Measurements from ENCODE around the gene FNBP1. TPM values are rescaled to one million over a fixed set of nuclear protein-coding genes. Genes with fewer than 3 reads are reported as not detected.
"Not testable (repeated sequence)": the region's sequence is repeated elsewhere in the genome, so short reads cannot be mapped to it uniquely, and the experiment has no call there.

Gene FNBP1
- total RNA-seq, 1 donor from 2014 or later: 202 TPM

DNA sequence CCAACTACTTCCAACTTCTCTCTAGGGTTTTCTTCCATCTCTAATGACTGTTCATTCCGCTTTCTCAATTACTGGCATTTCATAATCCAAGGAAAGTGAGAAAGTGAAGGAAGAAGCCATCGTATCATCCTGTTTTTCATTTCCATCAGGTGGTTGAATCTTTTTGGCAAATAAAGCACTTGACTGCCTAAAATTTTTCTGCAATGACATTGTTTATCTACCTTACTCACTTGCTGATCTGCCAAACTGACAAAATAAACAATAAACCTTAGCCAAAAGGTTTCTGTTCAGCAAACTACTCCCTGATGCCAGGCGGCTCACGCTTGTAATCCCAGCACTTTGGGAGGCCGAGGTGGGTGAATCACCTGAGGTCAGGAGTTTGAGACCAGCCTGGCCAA lies 18.4 kb downstream of the FNBP1 start:
- DNase-seq (ENCODE audit: low spot score): no peak
- peak overlapping the region; percentile 56 for H3K27ac Mint-ChIP-seq
- intact Hi-C loops (cut with micrococcal nuclease): no loop called here
- H3K36me3 Mint-ChIP-seq (ENCODE audit: low read depth): peaks cover 31% of the 10 kb centered on the region
- H3K27me3 Mint-ChIP-seq (ENCODE audit: insufficient read depth): no peaks in the 10 kb centered on the region
- H3K9me3 Mint-ChIP-seq: peaks cover 6% of the 10 kb centered on the region
- H3K4me1 Mint-ChIP-seq (ENCODE audit: low read depth): peaks cover 93% of the 10 kb centered on the region
- peak overlapping the region; percentile 30 for H3K4me3 Mint-ChIP-seq

- intact Hi-C loops (cut with micrococcal nuclease): loop anchor here (1.0 kb wide), 1 partner anchor 10 kb away; no protein-coding TSS in a partner anchor
These were observed 18.9 kb downstream of the FNBP1 start for GRCh38 chr9:130023994-130024596.

DNA sequence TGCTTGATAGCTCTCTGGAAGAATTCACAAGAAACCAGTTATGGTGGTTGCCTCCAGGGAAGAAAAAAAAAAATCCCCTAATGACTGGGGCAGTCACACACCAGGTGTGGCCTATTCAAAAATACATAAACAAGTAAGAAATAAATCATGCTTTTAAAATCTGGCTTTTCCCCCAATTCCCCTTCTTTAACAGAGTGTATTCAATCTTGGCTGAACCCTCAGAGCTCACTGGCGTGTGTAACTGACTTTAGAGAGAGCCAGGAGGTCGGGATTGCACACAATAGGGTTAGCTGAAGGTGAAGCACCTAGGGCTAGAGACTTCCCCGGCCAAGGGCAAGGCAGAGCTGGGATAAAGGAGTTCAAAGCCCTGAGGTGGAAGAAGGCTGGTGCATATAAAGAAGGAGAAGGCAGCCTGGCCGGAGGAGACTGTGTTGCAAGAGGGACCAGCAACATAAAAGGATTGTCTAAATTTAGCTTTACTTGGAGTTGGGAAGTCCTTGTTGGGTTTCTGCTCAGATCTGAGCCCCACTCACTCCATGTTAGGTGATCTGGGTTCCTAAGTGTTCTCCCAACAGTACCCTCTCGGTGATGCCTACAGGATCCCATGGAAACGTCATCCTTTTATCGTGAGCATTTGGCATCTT lies 19.7 kb downstream of the FNBP1 start:
- peak overlapping the region; percentile 36 for H3K4me3 Mint-ChIP-seq
- no peak for DNase-seq (ENCODE audit: low spot score)
- no peaks in the 10 kb centered on the region for H3K27me3 Mint-ChIP-seq (ENCODE audit: insufficient read depth)
- intact Hi-C loops (cut with micrococcal nuclease): loop anchor here (1.0 kb wide), 1 partner anchor 11 kb away; no protein-coding TSS in a partner anchor
- peaks cover 6% of the 10 kb centered on the region for H3K9me3 Mint-ChIP-seq
- peaks cover 86% of the 10 kb centered on the region for H3K4me1 Mint-ChIP-seq (ENCODE audit: low read depth)
- peaks cover 27% of the 10 kb centered on the region for H3K36me3 Mint-ChIP-seq (ENCODE audit: low read depth)
- peak overlapping the region; percentile 95 for H3K27ac Mint-ChIP-seq

More at GRCh38 chr9:130023994-130024596, 18.9 kb downstream of the FNBP1 start:
- H3K4me3 Mint-ChIP-seq: no peak overlapping the region
- no peak for DNase-seq (ENCODE audit: low spot score)
- H3K27me3 Mint-ChIP-seq (ENCODE audit: insufficient read depth): no peaks in the 10 kb centered on the region
- H3K27ac Mint-ChIP-seq: peak overlapping the region; percentile 87
- peaks cover 6% of the 10 kb centered on the region for H3K9me3 Mint-ChIP-seq
- H3K4me1 Mint-ChIP-seq (ENCODE audit: low read depth): peaks cover 93% of the 10 kb centered on the region
- peaks cover 30% of the 10 kb centered on the region for H3K36me3 Mint-ChIP-seq (ENCODE audit: low read depth)

- H3K27me3 Mint-ChIP-seq (ENCODE audit: insufficient read depth): no peaks in the 10 kb centered on the region
- peaks cover 83% of the 10 kb centered on the region for H3K4me1 Mint-ChIP-seq (ENCODE audit: low read depth)
- intact Hi-C loops (cut with micrococcal nuclease): loop anchor here (1.0 kb wide), 1 partner anchor 12 kb away; no protein-coding TSS in a partner anchor
- peak overlapping the region; percentile 95 for H3K27ac Mint-ChIP-seq
- H3K4me3 Mint-ChIP-seq: no peak overlapping the region
- peaks cover 21% of the 10 kb centered on the region for H3K36me3 Mint-ChIP-seq (ENCODE audit: low read depth)
- H3K9me3 Mint-ChIP-seq: peaks cover 1% of the 10 kb centered on the region
- DNase-seq (ENCODE audit: low spot score): no peak
These were observed 20.3 kb downstream of the FNBP1 start for GRCh38 chr9:130022566-130023143.

DNA sequence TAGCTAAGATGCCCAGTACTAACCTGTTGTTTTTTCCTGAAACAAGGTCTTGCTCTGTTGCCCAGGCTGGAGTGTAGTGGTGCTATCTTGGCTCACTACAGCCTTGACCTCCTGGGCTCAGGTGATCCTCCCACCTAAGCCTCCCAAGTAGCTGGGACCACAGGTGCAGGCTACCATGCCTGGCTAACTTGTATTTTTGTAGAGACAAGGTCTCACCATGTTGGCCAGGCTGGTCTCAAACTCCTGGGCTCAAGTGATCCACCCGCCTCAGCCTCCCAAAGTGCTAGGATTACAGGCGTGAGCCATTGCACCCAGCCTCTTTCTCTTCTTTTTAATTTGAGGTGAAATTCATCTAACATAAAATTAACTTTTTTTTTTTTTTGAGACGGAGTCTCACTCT lies 21.1 kb downstream of the FNBP1 start:
- H3K36me3 Mint-ChIP-seq (ENCODE audit: low read depth): peaks cover 24% of the 10 kb centered on the region
- H3K27me3 Mint-ChIP-seq (ENCODE audit: insufficient read depth); DNase-seq (ENCODE audit: low spot score); H3K9me3 Mint-ChIP-seq; H3K4me3 Mint-ChIP-seq: not testable (repeated sequence)
- H3K4me1 Mint-ChIP-seq (ENCODE audit: low read depth): peaks cover 82% of the 10 kb centered on the region
- peak overlapping the region; percentile 89 for H3K27ac Mint-ChIP-seq
- intact Hi-C loops (cut with micrococcal nuclease): loop anchor here (1.0 kb wide), 1 partner anchor 7 kb away; no protein-coding TSS in a partner anchor

DNA sequence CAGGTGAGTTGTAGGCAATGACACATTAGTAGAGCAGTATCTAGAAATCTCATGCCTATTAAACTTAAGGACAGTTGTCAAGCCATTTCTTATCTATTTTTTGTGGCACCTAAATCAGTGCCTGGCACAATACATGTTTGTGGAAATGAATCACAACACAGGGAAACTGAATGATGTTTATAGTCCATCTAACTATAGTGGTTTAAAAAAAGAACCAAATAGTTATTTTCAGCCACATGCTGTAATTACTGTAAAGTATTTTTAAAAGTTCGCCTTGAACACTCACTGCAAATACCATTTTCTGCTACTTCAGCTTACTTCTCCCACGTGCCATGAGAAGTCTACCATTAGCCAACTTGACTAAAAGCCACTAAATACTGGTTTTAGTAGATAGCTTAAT lies 21.9 kb downstream of the FNBP1 start:
- peaks cover 84% of the 10 kb centered on the region for H3K4me1 Mint-ChIP-seq (ENCODE audit: low read depth)
- no peak for DNase-seq (ENCODE audit: low spot score)
- no peaks in the 10 kb centered on the region for H3K27me3 Mint-ChIP-seq (ENCODE audit: insufficient read depth)
- H3K9me3 Mint-ChIP-seq: peaks cover 8% of the 10 kb centered on the region
- peaks cover 32% of the 10 kb centered on the region for H3K36me3 Mint-ChIP-seq (ENCODE audit: low read depth)
- H3K27ac Mint-ChIP-seq: peak overlapping the region; percentile 89
- intact Hi-C loops (cut with micrococcal nuclease): loop anchor here (1.0 kb wide), 1 partner anchor 8 kb away; no protein-coding TSS in a partner anchor
- peak overlapping the region; percentile 4 for H3K4me3 Mint-ChIP-seq

DNA sequence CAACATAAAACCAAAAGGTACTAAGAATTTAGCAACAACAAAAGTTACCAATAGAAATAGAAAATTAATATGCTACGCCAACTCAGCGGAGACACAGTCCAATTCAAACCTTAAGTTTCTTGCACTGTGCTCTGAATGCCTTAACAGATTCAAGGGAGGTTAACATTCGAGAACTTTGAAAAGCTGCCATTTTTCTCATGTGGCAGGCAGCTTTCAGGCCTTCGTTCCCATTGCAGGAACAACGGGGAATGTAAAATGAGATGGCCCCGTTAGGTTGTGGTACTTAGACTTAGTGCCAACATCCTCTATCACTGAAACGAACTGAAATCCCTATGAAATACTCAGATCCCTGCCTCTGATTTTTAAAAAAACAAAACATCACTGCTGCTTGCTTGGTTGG lies 22.4 kb downstream of the FNBP1 start:
- intact Hi-C loops (cut with micrococcal nuclease): loop anchor here (1.0 kb wide), 1 partner anchor 9 kb away; no protein-coding TSS in a partner anchor
- no peak for DNase-seq (ENCODE audit: low spot score)
- peaks cover 33% of the 10 kb centered on the region for H3K36me3 Mint-ChIP-seq (ENCODE audit: low read depth)
- peak overlapping the region; percentile 4 for H3K4me3 Mint-ChIP-seq
- H3K4me1 Mint-ChIP-seq (ENCODE audit: low read depth): peaks cover 79% of the 10 kb centered on the region
- H3K27me3 Mint-ChIP-seq (ENCODE audit: insufficient read depth): no peaks in the 10 kb centered on the region
- H3K27ac Mint-ChIP-seq: peak overlapping the region; percentile 89
- peaks cover 8% of the 10 kb centered on the region for H3K9me3 Mint-ChIP-seq

DNA sequence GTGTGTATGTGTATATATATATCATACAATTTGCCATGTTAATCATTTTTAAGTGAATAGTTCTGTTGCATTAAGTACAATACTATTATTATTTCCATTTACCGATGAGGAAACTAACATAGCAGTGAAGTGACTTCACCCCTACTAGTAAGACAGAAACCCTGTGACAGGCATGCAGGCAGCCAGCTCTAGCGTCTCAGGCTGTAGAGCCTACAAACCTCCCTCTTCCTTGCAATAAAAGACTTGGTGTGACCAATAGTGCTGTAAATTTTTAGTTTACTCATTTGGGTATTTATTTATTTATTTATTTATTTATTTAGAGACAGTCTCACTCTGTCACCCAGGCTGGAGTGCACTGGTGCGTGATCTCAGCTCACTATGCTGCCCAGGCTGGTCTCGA lies 24.7 kb downstream of the FNBP1 start:
- Mint-ChIP-seq H3K9me3 (peaks cover 12% of the 10 kb centered on the region), H3K27ac (peak overlapping the region; percentile 73), H3K4me3 (no peak overlapping the region), H3K4me1 (ENCODE audit: low read depth) (peaks cover 64% of the 10 kb centered on the region), H3K36me3 (ENCODE audit: low read depth) (peaks cover 39% of the 10 kb centered on the region), H3K27me3 (ENCODE audit: insufficient read depth) (no peaks in the 10 kb centered on the region)
- intact Hi-C loops (cut with micrococcal nuclease): no loop called here
- no peak for DNase-seq (ENCODE audit: low spot score)

DNA sequence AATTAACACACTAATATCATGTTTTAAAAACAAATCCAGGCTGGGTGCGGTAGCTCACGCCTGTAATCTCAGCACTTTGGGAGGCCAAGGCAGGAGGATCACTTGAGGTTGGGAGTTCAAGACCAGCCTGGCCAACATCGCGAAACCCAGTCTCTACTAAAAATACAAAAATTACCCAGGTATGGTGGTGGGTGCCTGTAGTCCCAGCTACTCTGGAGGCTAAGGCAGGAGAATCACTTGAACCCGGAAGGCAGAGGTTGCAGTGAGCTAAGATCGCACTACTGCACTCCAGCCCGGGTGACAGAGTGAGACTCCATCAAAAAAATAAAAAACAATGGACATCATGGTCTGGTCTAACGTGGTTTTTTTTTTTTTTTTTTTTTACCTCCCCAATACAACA lies 25.5 kb downstream of the FNBP1 start:
- Mint-ChIP-seq H3K27ac (peak overlapping the region; percentile 95), H3K36me3 (ENCODE audit: low read depth) (peaks cover 36% of the 10 kb centered on the region), H3K4me1 (ENCODE audit: low read depth) (peaks cover 64% of the 10 kb centered on the region), H3K9me3 (peaks cover 12% of the 10 kb centered on the region)
- H3K4me3 Mint-ChIP-seq; intact Hi-C loops (cut with micrococcal nuclease); H3K27me3 Mint-ChIP-seq (ENCODE audit: insufficient read depth); DNase-seq (ENCODE audit: low spot score): not testable (repeated sequence)

DNA sequence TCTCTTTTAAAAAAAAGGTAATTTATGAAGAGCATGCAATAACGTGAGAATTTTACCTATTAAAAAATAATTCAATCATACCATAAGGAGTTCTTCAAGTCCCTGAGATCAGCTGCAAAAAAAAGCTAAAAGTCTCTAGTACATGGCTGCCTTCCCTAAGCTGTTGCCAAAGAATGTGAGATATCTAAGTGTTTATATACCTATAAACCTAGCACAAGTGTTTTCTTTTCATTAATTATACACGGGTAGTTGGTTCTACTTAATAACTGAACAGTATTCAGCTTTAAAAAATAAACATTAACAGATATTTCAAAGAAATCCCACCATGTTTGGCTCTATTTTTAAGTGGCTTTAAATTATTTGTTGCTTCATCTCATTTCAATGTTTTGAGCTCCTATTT lies 25.9 kb downstream of the FNBP1 start:
- Mint-ChIP-seq H3K4me3 (peak overlapping the region; percentile 66), H3K36me3 (ENCODE audit: low read depth) (peaks cover 38% of the 10 kb centered on the region), H3K27ac (peak overlapping the region; percentile 95), H3K4me1 (ENCODE audit: low read depth) (peaks cover 64% of the 10 kb centered on the region), H3K27me3 (ENCODE audit: insufficient read depth) (no peaks in the 10 kb centered on the region), H3K9me3 (peaks cover 14% of the 10 kb centered on the region)
- DNase-seq (ENCODE audit: low spot score): no peak
- intact Hi-C loops (cut with micrococcal nuclease): no loop called here

DNA sequence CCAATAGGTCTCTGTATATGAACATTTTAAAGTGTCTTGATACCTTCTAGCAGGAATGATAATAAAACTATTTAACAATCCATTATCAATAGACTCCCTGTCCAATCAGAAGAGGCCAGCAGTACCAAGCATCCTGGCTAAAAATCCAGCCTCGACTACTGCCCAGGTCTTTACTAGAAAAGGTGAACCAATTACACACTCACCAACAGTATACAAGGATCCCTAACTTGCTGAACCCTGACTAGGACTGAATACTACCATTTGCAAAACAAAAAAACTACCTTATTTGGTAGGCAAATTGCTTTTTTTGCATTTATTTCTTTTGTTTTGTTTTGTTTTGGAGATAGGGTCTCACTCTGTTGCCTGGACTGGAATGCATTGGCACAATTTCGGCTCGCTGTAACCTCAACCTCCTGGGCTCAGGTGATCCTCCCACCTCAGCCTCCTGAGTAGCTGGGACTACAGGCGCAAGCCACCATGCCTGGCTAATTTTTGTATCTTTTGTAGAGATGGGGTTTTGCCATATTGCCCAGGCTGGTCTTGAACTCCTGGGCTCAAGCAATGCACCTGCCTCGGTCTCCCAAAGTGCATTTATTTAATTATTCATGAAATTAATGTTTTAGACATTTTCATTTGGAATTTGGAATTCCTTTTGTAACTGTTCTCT lies 27.5 kb downstream of the FNBP1 start:
- H3K27me3 Mint-ChIP-seq (ENCODE audit: insufficient read depth): no peaks in the 10 kb centered on the region
- intact Hi-C loops (cut with micrococcal nuclease): loop anchor here (1.0 kb wide), 5 partner anchors 8 to 127 kb away; no protein-coding TSS in a partner anchor
- peaks cover 18% of the 10 kb centered on the region for H3K9me3 Mint-ChIP-seq
- no peak overlapping the region for H3K4me3 Mint-ChIP-seq
- peaks cover 65% of the 10 kb centered on the region for H3K4me1 Mint-ChIP-seq (ENCODE audit: low read depth)
- H3K36me3 Mint-ChIP-seq (ENCODE audit: low read depth): peaks cover 45% of the 10 kb centered on the region
- DNase-seq (ENCODE audit: low spot score): no peak
- no peak overlapping the region for H3K27ac Mint-ChIP-seq

- H3K4me3 Mint-ChIP-seq: no peak overlapping the region
- H3K27ac Mint-ChIP-seq: no peak overlapping the region
- intact Hi-C loops (cut with micrococcal nuclease): no loop called here
- H3K36me3 Mint-ChIP-seq (ENCODE audit: low read depth): peaks cover 48% of the 10 kb centered on the region
- DNase-seq (ENCODE audit: low spot score): no peak
- peaks cover 71% of the 10 kb centered on the region for H3K4me1 Mint-ChIP-seq (ENCODE audit: low read depth)
- no peaks in the 10 kb centered on the region for H3K27me3 Mint-ChIP-seq (ENCODE audit: insufficient read depth)
- H3K9me3 Mint-ChIP-seq: peaks cover 18% of the 10 kb centered on the region
These were observed 29.7 kb downstream of the FNBP1 start for GRCh38 chr9:130013326-130013725.

Data from activated T-helper 1 cell treated with anti-CD3 and anti-CD28 coated beads, Interleukin-12 subunit alpha, Interleukin-12 subunit beta, Interleukin-2, Interleukin-4 antibody, amounts not matched to agents 30 ng/mL and 10 ng/mL and 1 ng/mL, durations not matched to agents 14 hours and 24 hours and 36 hours (primary cell).